Left renal pelvis (tissue), 4 donors: ENCODE data around the gene OTP. TPM values are rescaled to one million over a fixed set of nuclear protein-coding genes. Genes with fewer than 3 reads are reported as not detected.
"Not testable (repeated sequence)": the region's sequence is repeated elsewhere in the genome, so short reads cannot be mapped to it uniquely, and the experiment has no call there.

ENCODE experiments used
- DNase-seq, 4 donors: peaks; one replicate each; pipeline ENCODE4 v3.0.0-alpha.2; 2013; ENCODE audit warnings: low read depth in 4 of 4, low spot score in 3 of 4
- polyA plus RNA-seq, 4 donors: library from polyadenylated mRNA; unstranded; fragments of 120-200 nt; gene quantifications; one replicate each; pipeline ENCODE4 v1.2.1, GENCODE V29; 2013; ENCODE audit not compliant: insufficient read length in 4 of 4

OTP gene
- polyA plus RNA-seq, 4 donors = not detected

DNA sequence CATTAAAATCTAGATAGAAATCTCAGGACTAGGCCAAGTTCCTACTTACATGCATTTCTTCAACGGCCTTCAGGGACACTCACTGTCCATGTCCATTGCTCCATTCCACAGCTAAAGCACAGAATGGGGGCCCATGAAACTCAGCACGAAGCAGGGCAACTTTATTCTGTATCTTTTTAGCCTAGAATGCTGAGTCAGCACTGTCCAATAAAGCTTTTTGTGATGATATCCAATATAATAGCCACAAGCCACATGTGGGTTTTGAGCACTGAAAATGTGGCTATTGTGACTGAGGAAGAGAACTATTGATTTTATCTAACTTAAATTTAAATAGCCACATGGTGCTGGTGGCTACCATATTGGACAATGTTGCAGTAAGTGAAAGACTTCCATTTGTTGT, 21.6 kb downstream of the OTP start:
- DNase-seq = no peak

- not testable (repeated sequence) for DNase-seq
Observed at GRCh38 chr5:77608927-77609326, 29.6 kb downstream of the OTP start.

DNA sequence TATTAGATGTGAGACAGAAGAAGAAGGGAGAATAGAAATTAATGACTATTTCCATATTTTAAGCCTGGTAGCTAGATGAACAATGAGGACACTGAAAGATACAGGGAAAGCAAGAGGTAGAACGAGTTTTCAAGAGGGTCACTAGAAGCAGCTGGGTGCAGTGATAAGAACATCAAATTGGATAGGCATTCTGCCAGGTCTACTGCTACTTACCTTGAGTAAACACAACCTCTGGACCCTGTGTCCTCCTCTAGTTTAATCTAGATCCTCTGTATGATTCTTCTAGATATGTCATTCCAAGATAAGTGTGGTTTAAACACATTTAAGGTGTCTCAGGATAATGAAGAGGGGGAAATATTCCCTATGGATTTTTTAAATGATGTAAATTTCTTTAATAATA, 31.2 kb downstream of the OTP start:
- DNase-seq = no peak

- DNase-seq = no peak
Observed at GRCh38 chr5:77606279-77606678, 32.2 kb downstream of the OTP start.

DNA sequence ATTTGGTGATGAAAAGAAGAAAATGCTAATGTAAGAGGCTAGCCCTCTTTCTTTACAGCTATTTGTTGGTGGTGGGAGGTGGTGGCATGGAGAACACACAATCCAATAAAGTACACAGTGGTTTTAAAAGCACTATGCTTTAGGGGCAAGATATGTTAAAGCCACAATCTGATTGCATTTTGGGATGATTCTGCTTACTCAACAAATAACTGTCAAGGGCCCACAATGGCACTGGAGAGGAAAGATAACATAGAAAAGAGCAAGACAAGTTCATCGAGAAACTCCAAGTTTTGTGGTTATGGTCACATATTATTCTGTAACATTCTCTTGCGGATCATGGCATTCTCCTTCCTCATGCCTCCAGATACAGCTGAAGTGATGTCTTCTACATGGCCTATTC, 38.8 kb downstream of the OTP start:
- no peak for DNase-seq

GRCh38 chr5:77590347-77590746, 48.2 kb downstream of the OTP start:
- no peak for DNase-seq

GRCh38 chr5:77588175-77588574, 50.3 kb downstream of the OTP start:
- no peak for DNase-seq

GRCh38 chr5:77586101-77586500, 52.4 kb downstream of the OTP start:
- no peak for DNase-seq

GRCh38 chr5:77582143-77582542, 56.4 kb downstream of the OTP start:
- DNase-seq = not testable (repeated sequence)

Other genes starting within 250 kb of the OTP start
- gene WDR41, start 146.4 kb downstream of the OTP start, polyA plus RNA-seq = 10 to 100 TPM; 47.4 to 60.6 (median 53.9) TPM
- 100 to 1,000 TPM; 211 to 299 (median 269) TPM for gene TBCA, start 137.6 kb upstream of the OTP start, polyA plus RNA-seq